Measurements from ENCODE around the gene C17orf67.

The C17orf67 gene, protein sequence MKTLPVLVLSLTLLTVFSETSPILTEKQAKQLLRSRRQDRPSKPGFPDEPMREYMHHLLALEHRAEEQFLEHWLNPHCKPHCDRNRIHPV

DNA sequence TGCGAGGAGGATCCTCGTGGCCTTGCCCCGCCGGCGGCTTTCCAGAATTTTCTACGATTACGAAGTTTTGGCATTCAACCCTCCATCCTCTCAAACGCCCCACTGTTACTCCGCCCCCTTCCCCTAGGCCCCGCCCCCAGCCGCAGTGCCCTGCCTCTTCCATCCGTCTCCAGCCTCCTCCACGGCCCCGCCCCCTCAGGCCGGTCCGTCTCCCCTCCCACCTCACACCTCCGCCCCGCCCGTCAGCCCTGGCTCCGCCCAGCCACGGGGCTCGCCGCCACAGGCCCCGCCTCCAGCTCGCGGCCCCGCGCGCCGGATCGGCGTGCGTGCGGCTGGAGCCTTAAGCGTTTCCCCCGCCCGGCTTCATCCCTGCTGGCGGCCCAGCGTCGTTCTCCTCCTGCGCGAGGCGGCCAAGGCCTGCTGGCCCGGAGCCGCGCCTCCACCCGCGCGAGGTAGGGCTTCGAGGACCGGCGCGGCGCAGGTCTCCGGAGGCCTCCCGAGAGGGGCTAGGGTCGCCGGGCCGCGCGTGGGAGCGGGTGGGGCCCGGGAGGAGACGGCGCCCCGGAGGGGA lies at the start of gene C17orf67, which contains the start of gene DGKE:
Gene C17orf67 (minus strand): TSS at position 112 of the 571 bp plus-strand sequence. CDS start 18,110 bp downstream, outside the sequence.
Gene DGKE (plus strand): TSS at position 343 of the 571 bp plus-strand sequence. CDS start 645 bp downstream, outside the sequence.
- TF ChIP-seq, protein P1, sequence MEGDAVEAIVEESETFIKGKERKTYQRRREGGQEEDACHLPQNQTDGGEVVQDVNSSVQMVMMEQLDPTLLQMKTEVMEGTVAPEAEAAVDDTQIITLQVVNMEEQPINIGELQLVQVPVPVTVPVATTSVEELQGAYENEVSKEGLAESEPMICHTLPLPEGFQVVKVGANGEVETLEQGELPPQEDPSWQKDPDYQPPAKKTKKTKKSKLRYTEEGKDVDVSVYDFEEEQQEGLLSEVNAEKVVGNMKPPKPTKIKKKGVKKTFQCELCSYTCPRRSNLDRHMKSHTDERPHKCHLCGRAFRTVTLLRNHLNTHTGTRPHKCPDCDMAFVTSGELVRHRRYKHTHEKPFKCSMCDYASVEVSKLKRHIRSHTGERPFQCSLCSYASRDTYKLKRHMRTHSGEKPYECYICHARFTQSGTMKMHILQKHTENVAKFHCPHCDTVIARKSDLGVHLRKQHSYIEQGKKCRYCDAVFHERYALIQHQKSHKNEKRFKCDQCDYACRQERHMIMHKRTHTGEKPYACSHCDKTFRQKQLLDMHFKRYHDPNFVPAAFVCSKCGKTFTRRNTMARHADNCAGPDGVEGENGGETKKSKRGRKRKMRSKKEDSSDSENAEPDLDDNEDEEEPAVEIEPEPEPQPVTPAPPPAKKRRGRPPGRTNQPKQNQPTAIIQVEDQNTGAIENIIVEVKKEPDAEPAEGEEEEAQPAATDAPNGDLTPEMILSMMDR (IDR thresholded peaks at IDR 0.05; ENCODE audit: low read depth, low read length) = no peak
- peak; percentile 94 for DNase-seq (ENCODE audit: extremely low read depth, low read depth)

DNA sequence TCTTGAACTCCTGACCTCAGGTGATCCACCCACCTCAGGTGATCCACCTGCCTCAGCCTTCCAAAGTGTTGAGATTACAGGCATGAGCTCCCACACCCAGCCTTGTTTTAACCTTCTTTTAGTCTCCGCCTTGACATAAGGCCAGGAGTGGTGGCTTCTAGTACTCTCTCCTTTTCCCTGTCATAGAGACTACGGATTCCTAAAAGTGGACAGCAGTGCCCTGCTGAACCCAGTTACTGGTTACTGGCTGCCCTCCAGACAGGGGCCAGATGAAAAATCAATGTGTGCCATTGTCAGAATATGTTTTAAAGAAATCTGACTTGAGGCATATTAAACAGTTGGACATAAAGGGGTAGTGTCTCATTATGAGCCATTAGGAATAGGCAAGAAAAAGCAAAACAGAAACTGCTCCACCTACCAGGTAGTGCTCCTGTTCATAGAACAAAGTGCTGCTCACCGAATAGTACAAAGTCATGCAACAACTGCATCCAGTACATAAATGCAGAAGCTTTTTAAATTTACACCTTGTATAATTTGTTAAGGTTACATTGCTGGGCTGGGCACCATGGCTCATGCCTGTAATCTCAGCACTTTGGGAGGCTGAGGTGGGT lies 48.1 kb upstream of the C17orf67 start:
- TF ChIP-seq, protein P1 (IDR thresholded peaks at IDR 0.05; ENCODE audit: low read depth, low read length) = no peak
- no peak for DNase-seq (ENCODE audit: extremely low read depth, low read depth)

DNA sequence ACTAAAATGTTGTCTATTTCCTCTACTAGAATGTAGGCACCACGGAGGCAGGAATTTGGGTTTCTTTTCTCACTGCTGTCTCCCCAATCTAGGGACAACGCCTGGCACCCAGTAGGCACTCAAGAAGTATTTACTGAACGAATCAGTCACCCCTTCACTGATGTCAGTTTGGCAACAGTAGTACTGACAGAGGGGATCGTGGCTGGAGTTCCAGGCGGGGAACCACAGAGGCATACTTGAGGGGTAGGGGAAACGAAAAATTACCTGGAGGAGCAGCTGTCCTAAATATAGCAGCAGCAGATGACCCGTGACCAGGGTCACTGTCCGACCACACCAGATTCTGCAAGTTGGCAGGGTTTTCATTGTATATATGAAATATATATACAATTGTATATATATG lies 46.9 kb upstream of the C17orf67 start:
- TF ChIP-seq, protein P1 (IDR thresholded peaks at IDR 0.05; ENCODE audit: low read depth, low read length) = no peak
- DNase-seq (ENCODE audit: extremely low read depth, low read depth) = no peak

DNA sequence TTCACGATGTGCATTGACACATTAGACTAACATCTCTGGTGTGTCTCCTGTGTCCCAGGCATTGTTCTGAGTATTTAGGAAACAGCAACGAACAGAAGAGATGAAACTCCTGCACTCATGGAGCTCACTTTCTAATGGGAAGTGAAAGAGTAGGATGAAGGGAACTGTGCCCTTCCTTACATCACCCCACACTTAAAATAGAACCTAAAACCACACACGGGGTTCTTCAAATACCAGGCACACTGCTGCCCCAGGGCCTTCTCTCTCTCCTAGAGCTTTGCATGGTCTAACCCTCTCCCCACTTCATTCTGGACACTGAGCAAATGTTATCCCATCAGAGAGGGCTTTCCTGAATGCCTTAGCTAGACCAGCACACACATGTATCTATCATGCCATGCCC lies 46.4 kb upstream of the C17orf67 start:
- no peak for DNase-seq (ENCODE audit: extremely low read depth, low read depth)
- TF ChIP-seq, protein P1 (IDR thresholded peaks at IDR 0.05; ENCODE audit: low read depth, low read length) = no peak

DNA sequence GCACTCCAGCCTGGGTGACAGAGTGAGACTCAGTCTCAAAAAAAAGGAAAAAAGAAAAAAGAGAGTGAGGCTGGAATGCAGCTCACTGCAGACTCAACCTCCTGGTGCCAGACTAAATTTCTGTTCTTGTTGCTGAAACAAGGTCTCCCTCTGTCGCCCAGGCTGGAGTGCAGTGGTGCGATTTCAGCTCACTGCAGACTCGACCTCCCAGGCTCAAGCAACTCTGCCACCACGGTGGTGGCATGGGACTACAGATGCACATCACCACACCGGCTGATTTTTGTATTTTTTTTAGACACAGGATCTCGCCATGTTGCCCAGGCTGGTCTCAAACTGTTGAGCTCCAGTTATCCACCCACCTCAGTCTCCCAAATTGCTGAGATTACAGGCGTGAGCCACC lies 45.6 kb upstream of the C17orf67 start:
- no peak for DNase-seq (ENCODE audit: extremely low read depth, low read depth)
- TF ChIP-seq, protein P1 (IDR thresholded peaks at IDR 0.05; ENCODE audit: low read depth, low read length) = no peak

DNA sequence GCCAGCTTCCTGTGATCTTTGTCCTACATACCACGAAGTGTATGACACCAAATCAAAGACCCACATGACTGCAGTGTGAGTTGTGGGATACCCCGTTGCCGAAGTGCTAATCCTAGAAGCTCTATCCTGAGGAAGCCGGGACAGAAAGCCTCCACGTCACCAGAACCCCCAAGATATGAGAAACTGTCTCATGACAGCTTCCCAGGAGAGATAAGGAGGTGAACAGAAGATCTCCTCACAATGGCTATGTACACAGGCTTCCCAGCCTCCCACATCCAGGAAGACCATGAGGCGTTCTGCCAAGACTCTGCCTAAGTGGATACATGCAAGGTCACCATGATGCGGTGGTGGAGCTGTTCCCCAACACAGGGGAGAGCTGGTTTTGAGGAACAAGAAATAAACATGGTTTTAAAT lies 43.1 kb upstream of the C17orf67 start:
- TF ChIP-seq, protein P1 (IDR thresholded peaks at IDR 0.05; ENCODE audit: low read depth, low read length) = no peak

DNA sequence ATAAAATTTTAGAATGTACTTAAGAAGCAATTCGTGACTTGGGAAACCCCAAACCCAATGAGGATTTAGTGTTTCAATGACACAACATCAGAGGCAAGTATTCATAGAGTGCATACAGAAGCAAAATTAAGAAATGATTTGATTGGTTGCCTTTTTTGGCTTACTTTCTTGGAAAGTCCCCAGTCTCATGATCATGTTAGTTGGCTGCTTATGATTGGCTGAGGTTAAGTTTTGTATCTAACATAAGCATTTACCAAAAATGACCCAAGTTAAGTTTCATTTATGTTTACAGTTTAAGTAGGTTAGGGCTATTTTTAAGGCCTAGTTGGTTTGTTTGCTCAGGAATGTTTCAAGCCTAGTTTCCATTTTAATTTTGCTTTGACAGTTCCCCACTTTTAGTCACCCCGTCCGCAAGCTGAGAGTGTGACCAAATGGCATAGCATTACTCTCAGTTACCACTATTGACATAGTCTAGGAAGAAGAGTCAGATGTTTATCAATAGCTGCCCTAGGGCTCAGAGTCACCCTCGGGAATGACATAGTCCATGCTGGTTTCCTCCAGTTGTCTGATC lies 36.4 kb upstream of the C17orf67 start:
- TF ChIP-seq, protein P1 (IDR thresholded peaks at IDR 0.05; ENCODE audit: low read depth, low read length) = no peak
- DNase-seq (ENCODE audit: extremely low read depth, low read depth) = no peak

More for the DNA sequence above, 43.1 kb upstream of the C17orf67 start:
- DNase-seq (ENCODE audit: extremely low read depth, low read depth) = no peak
